LHCN-M2 (cell line): ENCODE results near the gene DDX24. TPM values are rescaled to one million over a fixed set of nuclear protein-coding genes. Genes with fewer than 3 reads are reported as not detected.
A peak's percentile ranks its signal among the peaks of the same experiment; 100 is the strongest.

Source experiments
- DNase-seq: peaks from one replicate; pipeline ENCODE4 v3.0.0-alpha.2; 2012; ENCODE audit warnings: low read depth
- total RNA-seq: library from RNA; depleted of rRNA; stranded (reverse); fragments of >200 nt; gene quantifications from 2 replicates; pipeline ENCODE4 v1.2.3, GENCODE V29; 2014

DDX24 gene
- total RNA-seq, 1 experiment from 2014 or later = 171 TPM

DNA sequence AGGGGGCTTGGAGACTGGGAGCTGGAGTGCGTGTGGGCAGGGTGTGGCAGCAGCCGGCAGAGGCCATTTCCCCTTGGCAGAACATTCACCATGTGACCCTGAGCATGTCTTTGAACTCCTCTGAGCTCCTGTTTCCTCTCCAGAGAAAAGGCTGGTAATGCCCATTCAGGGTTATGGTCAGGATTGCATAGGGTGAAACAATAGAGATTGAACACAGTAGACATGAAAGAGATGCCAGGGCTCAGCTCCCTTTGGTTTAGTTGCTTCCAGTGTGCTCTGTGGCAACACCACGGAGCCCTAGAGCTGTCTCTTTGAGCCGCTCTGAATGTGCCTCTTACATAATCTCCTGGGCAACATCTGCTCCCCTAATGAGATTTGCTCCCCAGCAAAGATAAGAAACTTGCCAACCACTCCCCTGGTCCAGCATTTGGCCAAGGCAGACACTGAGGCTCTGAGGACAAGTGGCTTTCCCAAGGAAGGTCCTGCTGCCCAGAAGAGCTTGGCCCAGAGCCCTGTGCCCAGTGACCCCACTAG lies 34.1 kb upstream of the DDX24 start:
- DNase-seq = no peak

DNA sequence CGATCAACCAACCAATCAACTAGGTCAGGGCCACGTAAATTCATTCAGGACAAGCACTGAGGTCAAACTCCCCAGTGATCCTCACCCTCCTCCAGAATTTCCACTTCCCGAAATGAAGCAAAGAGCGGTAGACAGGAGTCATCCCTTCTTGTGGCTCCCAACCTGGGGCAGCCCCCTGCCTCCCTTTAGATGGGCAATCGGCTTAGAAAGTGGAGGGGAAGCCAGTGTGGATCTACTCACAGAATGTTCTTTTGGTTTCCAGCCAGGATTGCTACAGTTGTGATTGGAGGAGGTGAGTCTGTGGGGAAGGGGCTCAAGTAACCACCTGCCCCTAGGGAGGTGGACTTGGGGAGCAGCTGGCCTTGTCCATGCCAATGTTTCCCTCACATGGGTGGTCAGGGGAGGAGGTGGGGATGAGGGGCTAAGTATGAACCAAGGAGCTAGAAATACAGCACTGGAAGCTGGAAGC lies 33.6 kb upstream of the DDX24 start:
- DNase-seq = no peak

DNA sequence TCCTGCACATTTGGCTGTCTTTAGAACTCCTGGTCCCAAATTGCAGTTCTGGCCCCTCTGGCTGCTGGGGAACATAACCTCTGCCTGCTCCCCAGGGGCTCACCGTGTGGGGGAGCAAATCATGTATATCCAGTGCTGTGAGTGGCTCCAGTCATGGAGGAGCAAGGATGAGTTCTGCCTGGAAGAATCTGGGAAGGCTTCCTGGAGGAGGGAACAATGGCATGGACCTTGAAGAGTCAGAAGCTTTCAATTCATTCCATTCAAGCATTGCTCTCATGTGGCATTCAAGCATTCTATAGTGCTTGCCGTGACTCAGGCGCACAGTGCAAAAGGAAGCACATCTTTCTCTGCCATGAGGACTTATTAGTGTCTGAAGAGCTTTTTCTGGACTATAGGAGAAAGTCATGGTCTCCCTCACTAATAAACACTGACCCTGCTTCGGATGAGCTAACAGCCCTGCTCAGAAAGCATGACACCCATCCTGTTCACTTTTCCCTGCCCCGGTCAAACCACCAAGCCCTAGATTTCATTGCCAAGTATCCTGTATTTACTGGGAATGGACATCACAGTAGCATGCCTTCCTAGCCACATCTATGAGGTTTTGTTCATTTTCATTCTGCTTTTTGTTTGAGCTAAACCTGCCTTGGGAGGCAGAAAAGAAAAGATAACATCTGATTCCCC lies 33.0 kb upstream of the DDX24 start:
- DNase-seq = no peak

DNA sequence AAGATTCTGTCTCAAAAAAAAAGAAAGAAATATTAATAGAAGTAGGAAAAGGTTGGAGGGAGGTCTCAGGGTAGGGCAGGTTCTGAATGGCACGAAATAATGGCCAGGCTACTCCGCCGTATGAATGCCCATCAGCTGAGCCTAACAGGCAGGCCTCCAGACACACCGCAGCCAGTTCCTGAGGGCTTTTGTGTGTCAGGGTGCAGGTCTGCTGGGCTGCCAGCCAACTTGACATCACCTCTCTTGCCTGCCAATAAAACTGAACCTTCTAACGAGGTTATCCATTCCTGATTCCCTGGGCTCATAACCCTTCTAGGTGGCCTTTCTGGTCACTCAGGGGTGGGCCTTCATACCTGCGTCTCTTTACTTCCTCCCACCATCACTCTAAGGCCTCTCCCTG lies 32.5 kb upstream of the DDX24 start:
- DNase-seq = no peak

DNA sequence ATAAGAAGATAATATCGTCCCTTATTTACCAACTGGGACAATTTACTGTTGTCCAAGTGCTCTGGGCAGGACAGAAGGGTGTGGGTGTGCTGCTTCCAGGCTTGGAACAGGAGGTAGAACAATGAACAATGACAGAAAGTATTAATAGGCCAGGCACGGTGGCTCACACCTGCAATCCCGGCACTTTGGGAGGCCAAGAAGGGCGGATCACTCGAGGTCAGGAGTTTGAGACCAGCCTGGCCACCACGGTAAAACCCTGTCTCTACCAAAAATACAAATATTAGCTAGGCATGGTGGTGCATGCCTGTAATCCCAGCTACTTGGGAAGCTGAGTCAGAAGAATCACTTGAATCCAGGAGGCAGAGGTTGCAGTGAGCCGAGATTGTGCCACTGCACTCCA lies 32.1 kb upstream of the DDX24 start:
- no peak for DNase-seq

DNA sequence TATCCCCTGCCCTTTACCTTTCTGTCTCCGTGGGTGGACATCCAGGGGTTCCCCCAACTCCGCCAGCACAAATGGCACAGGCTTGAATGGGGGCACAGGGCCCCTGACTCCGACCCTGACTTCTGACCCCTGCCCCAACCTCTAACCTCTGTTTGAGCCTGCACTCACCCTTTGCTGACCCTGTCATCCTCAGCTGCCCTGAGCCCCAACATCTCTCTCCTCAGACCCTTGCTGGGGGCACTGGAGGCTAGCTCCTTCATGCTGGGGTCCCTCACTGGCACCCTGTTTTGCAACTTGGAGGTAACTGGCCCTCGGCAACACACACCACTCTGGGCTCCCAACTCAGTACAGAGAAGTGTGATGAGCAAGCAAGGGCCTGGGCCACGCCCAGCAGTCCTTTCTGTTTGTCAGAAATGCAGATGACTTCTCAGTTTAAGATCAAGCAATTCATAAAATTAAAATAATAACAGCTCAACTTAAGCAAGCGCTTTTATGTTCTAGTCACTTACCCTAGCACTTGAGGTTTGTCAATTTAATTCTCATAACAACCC lies 31.6 kb upstream of the DDX24 start:
- no peak for DNase-seq

DNA sequence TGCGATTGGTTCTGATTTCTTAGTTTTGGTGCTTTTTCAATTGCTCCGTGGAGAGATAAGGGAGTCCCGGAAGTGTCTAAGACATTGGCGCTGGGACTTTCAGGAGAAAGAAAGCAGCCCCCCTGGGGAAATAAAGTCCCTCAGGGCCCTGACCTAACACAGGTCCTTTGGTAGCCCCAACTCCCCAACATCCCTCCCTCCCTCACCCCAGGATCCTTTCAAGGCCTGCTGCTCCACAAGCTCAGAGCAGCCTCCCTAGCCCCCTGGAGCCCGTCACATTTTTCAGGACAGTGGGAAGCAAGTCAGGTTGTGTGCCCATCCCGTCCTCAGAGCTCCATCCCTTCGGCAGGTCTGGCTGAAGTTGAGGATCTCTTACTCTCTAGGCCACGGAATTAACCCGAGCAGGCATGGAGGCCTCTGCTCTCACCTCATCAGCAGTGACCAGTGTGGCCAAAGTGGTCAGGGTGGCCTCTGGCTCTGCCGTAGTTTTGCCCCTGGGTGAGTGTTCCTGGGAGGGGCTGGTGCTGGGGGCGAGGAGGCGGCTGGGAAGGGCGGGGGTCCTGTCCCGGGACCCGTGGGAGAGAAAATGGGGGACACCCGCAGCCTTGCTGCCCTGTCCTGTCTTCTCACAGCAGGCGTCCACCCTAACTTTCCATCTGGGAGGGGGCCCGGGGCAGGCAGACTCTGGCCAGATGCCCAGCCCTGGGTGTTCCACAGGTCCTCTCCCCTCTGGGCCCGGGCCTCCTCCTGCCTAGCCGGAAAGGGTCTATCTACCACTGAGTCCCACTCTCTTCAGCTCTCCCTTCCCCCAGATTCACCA lies 30.5 kb upstream of the DDX24 start:
- no peak for DNase-seq

DNA sequence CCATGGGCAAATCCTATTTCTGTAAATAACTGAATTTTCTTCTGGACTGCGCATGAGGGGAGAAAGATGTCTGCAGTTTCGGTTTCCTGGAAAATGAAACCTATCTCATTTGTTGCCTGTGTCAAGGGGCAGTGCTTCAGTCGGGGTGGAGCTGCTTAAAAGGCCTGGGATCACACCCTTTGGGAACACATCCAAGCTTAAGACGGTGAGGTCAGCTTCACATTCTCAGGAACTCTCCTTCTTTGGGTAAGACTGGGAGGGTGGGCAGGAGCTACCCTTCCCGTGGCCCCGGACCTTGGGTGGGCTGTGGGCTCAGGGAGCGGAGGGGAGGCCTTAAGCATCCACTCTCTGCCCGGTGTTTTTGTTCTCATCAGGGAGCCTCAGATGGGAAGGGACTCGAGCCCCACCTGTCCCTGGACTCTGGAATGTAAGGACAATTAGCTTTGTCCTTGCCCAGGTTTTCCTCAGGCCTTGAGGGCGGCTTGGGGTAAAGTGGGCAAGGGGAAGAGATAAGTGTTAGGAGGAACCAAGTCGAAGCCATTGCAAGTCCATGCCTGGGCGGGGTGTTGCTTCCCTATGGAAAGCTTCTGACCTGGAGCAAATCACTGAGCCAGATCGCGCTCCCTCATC lies 29.7 kb upstream of the DDX24 start, which contains the start of gene IFI27:
Gene IFI27, plus strand, starts transcription at position 185 of the 630 bp plus-strand sequence.
- DNase-seq = peak; percentile 18

DNA sequence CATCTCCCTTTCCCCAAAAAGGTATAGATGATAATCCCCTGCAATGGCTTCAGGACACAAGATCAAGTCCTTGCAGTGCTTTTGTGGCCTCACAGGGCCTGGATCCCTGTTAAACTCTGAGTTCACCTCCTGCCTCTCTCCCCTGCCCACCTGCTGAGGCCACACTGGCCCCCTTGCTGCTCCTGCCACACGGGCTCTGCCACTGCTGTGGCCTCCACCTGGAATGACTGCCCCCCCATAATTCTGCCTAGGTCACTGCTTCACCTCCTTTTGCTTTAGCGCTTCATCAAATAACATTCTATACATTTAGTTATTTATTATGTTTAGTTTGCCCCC lies 28.9 kb upstream of the DDX24 start:
- DNase-seq = no peak

DNA sequence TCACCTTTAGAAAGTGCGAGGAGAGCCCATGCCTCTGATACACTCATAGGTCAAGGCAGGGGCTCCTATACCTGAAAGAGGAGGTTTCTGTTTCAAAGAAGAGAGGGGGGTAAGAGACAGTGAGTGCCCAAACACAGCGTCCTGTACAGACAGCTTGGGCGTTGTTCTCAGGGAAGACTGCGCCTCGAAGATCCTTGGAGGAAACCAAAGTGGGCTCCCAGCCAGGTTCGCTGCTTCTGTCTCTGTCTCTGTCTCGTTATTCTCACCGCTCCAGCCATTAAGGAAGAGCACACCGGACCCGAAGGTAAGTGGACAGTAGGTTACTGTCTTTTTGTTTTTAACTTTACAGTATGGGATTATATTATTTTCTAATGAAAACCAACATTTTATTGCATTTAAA lies 23.7 kb upstream of the DDX24 start:
- no peak for DNase-seq

DNA sequence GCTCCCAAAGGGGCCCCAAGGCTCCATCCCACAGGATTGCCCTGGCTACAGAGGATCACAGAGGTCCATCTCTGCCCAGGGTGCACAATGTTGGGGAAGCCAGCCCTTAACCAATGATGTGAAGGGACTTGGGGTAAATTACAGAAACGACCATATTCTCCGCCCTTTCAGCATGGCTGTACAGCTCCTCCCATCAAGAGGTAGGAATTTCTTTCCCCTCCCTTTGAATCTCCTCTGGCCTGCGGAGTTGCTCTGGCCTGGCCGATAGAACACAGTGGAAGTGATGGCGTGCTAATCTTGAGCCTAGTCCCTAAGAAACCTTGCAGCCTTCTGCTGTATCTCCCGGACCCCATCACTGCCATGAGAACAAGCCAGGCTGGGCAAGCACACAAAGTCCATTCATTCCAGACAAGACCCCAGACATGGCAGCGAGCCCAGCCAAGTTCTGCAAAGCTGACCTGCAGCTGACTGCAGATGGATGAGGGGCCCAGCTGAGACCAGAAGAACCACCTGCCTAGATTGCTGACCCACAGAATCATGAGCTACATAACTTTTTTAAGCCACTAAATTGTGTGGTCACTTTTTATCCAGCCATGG lies 22.6 kb upstream of the DDX24 start:
- no peak for DNase-seq

DNA sequence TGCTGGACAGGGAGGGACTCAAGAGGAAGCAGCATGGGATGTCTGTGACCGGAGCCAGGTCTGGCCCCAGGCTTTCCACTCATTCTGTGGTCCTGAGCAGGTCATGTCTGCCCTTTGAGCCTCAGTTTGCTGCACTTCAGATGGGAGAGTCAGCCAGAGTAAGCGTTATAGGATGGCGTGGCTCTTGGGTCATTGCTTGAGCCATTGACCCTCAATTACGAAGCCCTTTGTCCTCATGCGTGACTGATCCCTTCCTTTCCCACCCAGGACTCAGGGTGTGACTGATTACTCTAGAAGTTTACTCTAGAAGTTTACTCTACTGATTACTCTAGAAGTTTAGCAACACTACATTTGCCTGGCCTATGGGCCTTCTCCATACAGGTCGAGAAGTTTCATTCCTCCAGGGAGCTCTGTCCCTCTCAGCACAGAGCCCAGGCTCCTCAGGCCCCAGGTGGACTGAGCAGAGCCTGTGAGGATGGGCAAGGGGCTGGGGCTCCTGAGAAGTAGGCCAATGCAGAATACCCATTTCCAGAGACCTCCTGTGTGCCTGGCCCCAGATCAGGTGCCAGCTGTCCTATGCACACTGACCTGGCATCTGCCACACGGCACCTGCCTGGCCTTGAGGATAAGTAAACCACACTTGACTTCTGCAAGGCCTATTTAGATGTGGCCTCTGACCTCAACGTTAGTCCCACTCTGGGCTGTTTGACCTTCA lies 21.9 kb upstream of the DDX24 start:
- DNase-seq = no peak

DNA sequence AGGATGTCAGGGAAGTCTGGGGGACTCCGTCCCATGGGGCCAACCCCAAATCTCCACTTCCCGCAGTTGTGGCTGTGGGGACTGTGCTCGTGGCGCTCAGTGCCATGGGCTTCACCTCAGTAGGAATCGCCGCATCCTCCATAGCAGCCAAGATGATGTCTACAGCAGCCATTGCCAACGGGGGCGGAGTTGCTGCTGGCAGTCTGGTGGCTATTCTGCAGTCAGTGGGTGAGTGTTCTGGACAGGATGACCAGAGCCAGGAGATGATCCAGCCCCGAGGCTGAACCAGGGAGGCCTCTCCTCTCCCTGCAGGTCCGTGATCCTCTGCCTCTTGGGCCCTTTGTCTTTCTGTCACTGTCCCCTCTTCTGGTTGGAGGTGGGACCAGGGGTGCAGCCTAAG lies 20.7 kb upstream of the DDX24 start:
- DNase-seq = no peak

DNA sequence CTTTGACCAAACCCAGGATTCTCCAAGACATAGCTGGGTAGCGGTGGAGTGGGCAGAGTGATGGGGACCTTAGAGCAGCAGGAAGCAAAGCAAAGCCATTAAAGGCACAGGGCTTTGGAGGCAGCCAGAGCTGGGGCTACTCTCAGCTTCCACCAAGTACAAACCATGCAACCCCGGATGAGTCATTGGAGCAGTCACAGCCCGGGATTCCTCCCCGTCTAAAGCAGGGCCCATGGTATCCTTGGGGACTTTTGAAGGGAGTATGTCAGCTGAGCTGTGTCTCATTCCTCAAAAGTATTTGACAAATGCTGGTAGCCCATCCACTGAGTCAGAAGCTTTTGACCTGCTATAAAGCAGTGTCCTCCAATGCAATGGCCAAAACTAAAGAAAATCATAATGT lies 19.8 kb upstream of the DDX24 start:
- peak; percentile 88 for DNase-seq

DNA sequence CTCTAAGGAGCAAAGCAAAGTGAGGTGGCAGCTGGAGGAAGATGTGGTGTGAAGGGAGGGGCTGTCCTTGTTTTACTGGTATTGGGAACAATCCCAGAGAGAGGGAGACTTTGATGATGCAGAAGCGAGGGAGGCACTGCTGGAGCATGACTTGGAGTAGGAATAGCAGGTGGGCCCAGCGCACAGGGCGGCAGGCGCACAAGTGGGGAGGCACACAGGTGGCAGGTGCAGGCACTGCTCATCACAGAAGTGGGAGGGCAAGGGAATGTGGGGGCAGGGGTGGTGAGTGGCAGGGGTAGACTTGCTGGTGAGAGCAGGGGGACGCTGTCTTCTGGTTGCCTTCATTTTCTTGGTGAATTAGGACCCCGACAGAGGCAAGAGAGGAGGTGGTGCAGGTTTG lies 18.0 kb upstream of the DDX24 start:
- DNase-seq = no peak

DNA sequence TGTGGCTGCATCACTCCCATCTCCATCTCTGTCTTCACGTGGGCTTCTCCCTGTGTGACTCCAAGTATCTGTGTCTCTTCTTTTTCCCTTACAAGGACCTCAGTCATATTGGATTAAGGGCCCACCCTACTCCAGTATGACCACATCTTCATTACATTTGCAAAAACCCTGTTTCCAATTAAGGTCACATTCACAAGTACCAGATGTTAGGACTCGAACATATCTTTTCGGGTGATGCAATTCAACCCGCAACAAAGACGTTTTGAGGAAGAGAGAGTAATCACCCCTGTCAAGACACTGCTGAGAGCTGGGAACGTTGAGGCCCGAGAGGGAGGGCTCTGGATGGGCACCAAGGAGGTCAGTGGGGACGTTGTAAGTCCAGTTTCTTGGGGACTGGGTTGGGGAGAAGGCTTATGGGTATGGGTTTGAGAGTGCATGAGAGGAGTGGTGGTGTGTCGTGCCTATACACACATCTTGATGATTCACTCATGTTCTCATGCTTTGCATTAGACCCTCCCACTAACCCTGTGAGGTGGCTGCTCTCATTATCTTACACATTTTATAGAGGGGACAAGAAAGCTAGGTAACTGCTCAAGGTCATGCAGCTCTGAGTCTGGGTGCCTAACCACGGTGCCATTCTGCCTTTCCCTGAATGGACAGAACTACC lies 17.5 kb upstream of the DDX24 start:
- no peak for DNase-seq

DNA sequence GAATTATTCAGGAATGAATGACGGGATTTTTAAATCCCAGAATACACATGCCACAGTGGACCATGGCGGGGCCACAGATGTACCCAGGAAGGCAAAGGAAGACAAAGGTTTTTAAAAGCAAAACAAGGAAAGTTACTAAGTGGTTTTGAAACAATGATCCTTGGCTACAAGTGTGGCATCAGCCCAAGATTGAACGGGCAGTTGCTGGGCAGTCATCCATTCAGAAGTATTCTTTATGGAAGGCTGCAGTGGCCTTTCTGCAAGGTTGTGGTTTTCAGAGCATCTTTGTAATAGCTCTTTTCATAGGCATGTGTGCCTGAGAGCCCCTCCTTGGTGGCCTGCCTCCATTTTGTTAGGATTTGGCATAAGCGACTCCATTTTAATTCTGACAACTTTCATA lies 16.1 kb upstream of the DDX24 start:
- DNase-seq = no peak

DNA sequence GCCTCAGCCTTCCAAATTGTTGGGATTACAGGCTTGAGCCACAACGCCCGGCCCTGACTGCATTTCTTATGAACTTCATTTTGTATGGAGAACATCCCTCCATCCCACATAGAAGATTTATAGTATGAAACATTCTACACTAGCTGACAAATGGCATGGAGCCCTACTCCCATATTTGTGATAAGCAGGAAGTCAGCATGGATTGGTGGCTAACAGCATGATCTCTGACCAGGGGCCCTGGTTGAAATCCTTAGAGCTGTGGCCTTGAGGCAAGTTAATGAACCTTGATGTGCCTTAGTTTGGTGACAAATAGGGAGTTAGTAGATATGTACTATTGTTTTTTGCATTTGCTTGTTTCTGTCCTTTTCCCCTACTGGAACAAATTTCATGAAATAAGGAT lies 12.4 kb upstream of the DDX24 start:
- DNase-seq = no peak

DNA sequence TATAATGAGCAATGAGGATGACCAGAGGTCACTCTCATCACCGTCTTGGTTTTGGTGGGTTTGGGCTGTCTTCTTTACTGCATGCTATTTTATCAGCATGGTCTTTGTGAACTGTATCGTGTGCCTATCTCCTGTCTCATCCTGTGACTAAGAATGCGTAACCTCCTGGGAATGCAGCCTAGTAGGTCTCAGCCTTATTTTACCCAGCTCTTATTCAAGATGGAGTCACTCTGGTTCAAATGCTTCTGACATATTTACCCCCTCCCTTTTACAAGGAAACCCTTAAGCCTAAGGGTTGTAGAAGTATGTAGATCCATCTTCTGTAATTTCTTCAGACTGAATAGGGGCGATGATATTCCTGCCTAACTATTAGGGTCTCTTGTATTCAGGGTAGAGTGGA lies 8.5 kb upstream of the DDX24 start:
- DNase-seq = no peak

DNA sequence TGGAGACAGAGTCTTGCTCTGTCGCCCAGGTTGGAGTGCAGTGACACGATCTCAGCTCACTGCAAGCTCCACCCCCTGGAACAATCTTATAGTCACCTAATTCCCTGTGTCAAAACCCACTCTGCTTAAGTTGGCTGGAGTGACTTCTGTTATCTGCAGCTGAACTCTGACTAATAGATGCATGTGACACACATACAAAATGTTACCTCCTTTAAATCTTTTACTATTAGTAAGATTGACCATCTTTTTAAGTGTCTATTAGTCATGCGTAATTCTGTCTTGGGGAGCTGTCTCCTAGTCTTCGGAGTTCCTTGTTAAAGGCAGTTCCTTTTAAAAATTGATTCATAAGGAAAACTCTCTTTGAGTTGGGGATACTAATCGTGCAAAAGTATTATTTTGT lies 7.5 kb upstream of the DDX24 start:
- peak; percentile 16 for DNase-seq

DNA sequence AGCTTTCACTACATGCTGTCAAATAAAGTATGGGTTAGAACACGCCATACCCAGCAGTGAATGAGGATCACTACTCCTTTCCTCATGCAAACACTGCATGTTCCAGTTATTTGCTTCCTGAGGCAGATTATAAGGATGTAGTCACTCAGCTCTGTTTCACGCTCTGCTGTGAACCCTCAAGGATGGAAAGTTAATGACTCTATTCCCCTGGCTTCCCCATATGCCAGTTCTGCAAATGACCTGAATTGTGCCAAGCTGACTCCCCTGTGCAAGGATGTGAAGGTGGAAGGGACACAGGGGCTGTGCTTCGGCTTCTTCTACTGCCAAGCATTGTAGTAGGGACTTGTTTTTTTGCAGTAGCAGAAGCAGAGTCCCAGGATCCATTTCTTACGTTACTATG lies 6.9 kb upstream of the DDX24 start:
- DNase-seq = no peak
